ENCODE measurements around the gene SLC13A5. TPM values are rescaled to one million over a fixed set of nuclear protein-coding genes. Genes with fewer than 3 reads are reported as not detected.

SLC13A5 gene
- total and polyA plus RNA-seq, 10 of the 15 experiments (the other 5 are each of a cell fraction or from before 2014, with no cell fraction given), result 0.23 TPM; not detected in 9

DNA sequence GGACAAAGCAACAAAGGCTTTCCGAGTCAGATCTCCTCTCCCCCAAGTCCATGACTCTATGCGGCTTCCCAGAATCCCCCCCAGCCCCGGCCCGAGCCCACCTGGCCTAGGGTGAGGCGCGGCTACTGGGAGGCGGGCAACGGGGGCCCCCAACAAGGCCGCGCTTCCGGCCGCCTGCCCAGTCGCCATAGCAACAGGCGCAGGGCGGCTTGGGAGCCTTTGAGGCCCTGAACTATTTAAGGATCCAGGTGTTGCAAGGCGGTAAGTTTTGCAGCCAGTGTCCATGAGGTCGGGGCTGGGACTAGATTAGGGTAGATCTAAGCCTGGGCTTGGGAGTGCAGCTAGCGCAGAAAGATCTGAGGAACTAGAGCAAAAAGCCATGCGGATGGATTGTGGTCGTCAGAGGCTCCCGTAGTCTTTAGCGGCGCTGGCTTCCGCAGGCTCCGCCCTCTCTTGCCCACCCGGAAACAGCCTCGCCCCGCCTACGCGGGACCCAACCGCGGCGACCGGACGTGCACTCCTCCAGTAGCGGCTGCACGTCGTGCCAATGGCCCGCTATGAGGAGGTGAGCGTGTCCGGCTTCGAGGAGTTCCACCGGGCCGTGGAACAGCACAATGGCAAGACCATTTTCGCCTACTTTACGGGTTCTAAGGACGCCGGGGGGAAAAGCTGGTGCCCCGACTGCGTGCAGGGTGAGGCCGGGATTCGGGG is 72.5 kb downstream of the SLC13A5 start, which contains the start of the genes KIAA0753 and TXNDC17 (continued):
- TF ChIP-seq, protein P1, sequence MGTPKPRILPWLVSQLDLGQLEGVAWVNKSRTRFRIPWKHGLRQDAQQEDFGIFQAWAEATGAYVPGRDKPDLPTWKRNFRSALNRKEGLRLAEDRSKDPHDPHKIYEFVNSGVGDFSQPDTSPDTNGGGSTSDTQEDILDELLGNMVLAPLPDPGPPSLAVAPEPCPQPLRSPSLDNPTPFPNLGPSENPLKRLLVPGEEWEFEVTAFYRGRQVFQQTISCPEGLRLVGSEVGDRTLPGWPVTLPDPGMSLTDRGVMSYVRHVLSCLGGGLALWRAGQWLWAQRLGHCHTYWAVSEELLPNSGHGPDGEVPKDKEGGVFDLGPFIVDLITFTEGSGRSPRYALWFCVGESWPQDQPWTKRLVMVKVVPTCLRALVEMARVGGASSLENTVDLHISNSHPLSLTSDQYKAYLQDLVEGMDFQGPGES (IDR thresholded peaks at IDR 0.05), result no peak
- TF ChIP-seq SUPT20H (IDR thresholded peaks at IDR 0.05; ENCODE audit: borderline replicate concordance, control insufficient read depth, low read depth, low read length) (no peak), RBBP5 (conservative IDR thresholded peaks at IDR 0.05) (no peak), BACH1 (IDR thresholded peaks at IDR 0.05; ENCODE audit: borderline replicate concordance) (peak; percentile 79), HCFC1 (IDR thresholded peaks at IDR 0.05; ENCODE audit: low read length) (peak; percentile 62), MXI1 (IDR thresholded peaks at IDR 0.05; ENCODE audit: low read depth, low read length) (peak; percentile 91), DPF2 (IDR thresholded peaks at IDR 0.05) (0 out of 2 replicates have a peak, but pooled peaks have one; percentile 55), ZBED1 (IDR thresholded peaks at IDR 0.05; ENCODE audit: borderline replicate concordance) (no peak), IKZF2 (IDR thresholded peaks at IDR 0.05) (peak in 1 of 2 experiments; percentile 29; a peak in 1 of 4 replicates), ZNF274 (IDR thresholded peaks at IDR 0.05; ENCODE audit: insufficient read depth, insufficient read length) (no peak), NR2C2 (IDR thresholded peaks at IDR 0.05; ENCODE audit: borderline replicate concordance, control insufficient read depth, insufficient read length, low read depth) (no peak), KDM1A (IDR thresholded peaks at IDR 0.05; ENCODE audit: borderline replicate concordance) (no peak), SUZ12 (IDR thresholded peaks at IDR 0.05; ENCODE audit: unreplicated experiment) (no peak), JUNB (IDR thresholded peaks at IDR 0.05) (no peak), SIN3A (IDR thresholded peaks at IDR 0.05; ENCODE audit: low read depth, low read length) (peak; percentile 92), POLR2AphosphoS2 (IDR thresholded peaks at IDR 0.05; ENCODE audit: low read depth, low read length) (peak; percentile 97), TCF3 (IDR thresholded peaks at IDR 0.05; ENCODE audit: borderline replicate concordance, insufficient read depth, low read depth, low read length) (peak; percentile 77), GABPA (IDR thresholded peaks at IDR 0.05; ENCODE audit: low read depth) (peak; percentile 69; the same call in 1 of the 2 replicates), CBX5 (IDR thresholded peaks at IDR 0.05; ENCODE audit: low read depth) (no peak), SMAD5 (IDR thresholded peaks at IDR 0.05; ENCODE audit: low read depth) (peak; percentile 62; the same call in 1 of the 2 replicates)
- TF ChIP-seq, protein P2, sequence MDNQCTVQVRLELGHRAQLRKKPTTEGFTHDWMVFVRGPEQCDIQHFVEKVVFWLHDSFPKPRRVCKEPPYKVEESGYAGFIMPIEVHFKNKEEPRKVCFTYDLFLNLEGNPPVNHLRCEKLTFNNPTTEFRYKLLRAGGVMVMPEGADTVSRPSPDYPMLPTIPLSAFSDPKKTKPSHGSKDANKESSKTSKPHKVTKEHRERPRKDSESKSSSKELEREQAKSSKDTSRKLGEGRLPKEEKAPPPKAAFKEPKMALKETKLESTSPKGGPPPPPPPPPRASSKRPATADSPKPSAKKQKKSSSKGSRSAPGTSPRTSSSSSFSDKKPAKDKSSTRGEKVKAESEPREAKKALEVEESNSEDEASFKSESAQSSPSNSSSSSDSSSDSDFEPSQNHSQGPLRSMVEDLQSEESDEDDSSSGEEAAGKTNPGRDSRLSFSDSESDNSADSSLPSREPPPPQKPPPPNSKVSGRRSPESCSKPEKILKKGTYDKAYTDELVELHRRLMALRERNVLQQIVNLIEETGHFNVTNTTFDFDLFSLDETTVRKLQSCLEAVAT (IDR thresholded peaks at IDR 0.05), result peak; percentile 53; the same call in 1 of the 2 replicates
- TF ChIP-seq, protein P3, sequence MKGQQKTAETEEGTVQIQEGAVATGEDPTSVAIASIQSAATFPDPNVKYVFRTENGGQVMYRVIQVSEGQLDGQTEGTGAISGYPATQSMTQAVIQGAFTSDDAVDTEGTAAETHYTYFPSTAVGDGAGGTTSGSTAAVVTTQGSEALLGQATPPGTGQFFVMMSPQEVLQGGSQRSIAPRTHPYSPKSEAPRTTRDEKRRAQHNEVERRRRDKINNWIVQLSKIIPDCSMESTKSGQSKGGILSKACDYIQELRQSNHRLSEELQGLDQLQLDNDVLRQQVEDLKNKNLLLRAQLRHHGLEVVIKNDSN (IDR thresholded peaks at IDR 0.05; ENCODE audit: borderline replicate concordance, extremely low read length, insufficient read depth, low read depth, low read length), result no peak
- TF ChIP-seq, protein P4, sequence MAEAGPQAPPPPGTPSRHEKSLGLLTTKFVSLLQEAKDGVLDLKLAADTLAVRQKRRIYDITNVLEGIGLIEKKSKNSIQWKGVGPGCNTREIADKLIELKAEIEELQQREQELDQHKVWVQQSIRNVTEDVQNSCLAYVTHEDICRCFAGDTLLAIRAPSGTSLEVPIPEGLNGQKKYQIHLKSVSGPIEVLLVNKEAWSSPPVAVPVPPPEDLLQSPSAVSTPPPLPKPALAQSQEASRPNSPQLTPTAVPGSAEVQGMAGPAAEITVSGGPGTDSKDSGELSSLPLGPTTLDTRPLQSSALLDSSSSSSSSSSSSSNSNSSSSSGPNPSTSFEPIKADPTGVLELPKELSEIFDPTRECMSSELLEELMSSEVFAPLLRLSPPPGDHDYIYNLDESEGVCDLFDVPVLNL (IDR thresholded peaks at IDR 0.05; ENCODE audit: low read depth, low read length), result 0 out of 2 replicates have a peak, but pooled peaks have one; percentile 27
- TF ChIP-seq, protein P5, sequence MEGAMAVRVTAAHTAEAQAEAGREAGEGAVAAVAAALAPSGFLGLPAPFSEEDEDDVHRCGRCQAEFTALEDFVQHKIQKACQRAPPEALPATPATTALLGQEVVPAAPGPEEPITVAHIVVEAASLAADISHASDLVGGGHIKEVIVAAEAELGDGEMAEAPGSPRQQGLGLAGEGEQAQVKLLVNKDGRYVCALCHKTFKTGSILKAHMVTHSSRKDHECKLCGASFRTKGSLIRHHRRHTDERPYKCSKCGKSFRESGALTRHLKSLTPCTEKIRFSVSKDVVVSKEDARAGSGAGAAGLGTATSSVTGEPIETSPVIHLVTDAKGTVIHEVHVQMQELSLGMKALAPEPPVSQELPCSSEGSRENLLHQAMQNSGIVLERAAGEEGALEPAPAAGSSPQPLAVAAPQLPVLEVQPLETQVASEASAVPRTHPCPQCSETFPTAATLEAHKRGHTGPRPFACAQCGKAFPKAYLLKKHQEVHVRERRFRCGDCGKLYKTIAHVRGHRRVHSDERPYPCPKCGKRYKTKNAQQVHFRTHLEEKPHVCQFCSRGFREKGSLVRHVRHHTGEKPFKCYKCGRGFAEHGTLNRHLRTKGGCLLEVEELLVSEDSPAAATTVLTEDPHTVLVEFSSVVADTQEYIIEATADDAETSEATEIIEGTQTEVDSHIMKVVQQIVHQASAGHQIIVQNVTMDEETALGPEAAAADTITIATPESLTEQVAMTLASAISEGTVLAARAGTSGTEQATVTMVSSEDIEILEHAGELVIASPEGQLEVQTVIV (IDR thresholded peaks at IDR 0.05; ENCODE audit: borderline replicate concordance, partially characterized antibody), result peak; percentile 90
